ENCODE data around the gene CFAP100. TPM values are rescaled to one million over a fixed set of nuclear protein-coding genes. Genes with fewer than 3 reads are reported as not detected.

The CFAP100 gene
- total RNA-seq, 1 donor from 2014 or later = not detected

GRCh38 chr3:126377211-126377610 lies 17.5 kb upstream of the CFAP100 start:
- H3K27ac ChIP-seq (ENCODE audit: low read depth, low read length) = no peak overlapping the region
- peaks cover 7% of the 10 kb centered on the region for H3K9me3 Mint-ChIP-seq (ENCODE audit: unreplicated experiment)
- peaks cover 3% of the 10 kb centered on the region for H3K9me3 ChIP-seq (ENCODE audit: insufficient read depth, low read depth, low read length)
- no peak for DNase-seq (ENCODE audit: low read depth)
- H2AFZ ChIP-seq (ENCODE audit: low read depth, low read length) = no peak overlapping the region
- H3K27ac Mint-ChIP-seq (ENCODE audit: unreplicated experiment) = no peak overlapping the region
- H3K4me1 ChIP-seq (ENCODE audit: insufficient read depth, low read length) = no peaks in the 10 kb centered on the region
- H3K36me3 Mint-ChIP-seq (ENCODE audit: low read depth, unreplicated experiment) = peaks cover 2% of the 10 kb centered on the region
- H3K79me2 ChIP-seq (ENCODE audit: insufficient read depth, low read length) = no peaks in the 10 kb centered on the region
- no peak for TF ChIP-seq EZH2 (IDR thresholded peaks at IDR 0.05; ENCODE audit: insufficient read depth, low read length)
- H3K9ac ChIP-seq (ENCODE audit: low read length) = no peak overlapping the region
- no peaks in the 10 kb centered on the region for H4K20me1 ChIP-seq (ENCODE audit: insufficient read depth, low read length)
- no peak overlapping the region for H3K4me2 ChIP-seq (ENCODE audit: low read length)
- no peak overlapping the region for H3K4me3 ChIP-seq (ENCODE audit: insufficient read depth, low read depth, low read length)
- no peak for FAIRE-seq
- H3K27me3 Mint-ChIP-seq (ENCODE audit: low read depth, unreplicated experiment) = peaks cover 44% of the 10 kb centered on the region
- H3K27me3 ChIP-seq (ENCODE audit: insufficient read depth, low read length) = peaks cover 5% of the 10 kb centered on the region
- H3K4me3 Mint-ChIP-seq (ENCODE audit: unreplicated experiment) = no peak overlapping the region
- H3K4me1 Mint-ChIP-seq (ENCODE audit: low read depth, unreplicated experiment) = peaks cover 11% of the 10 kb centered on the region
- no peaks in the 10 kb centered on the region for H3K36me3 ChIP-seq (ENCODE audit: insufficient read depth, low read length)

- Mint-ChIP-seq H3K36me3 (ENCODE audit: low read depth, unreplicated experiment) (peaks cover 2% of the 10 kb centered on the region), H3K4me1 (ENCODE audit: low read depth, unreplicated experiment) (peaks cover 11% of the 10 kb centered on the region), H3K9me3 (ENCODE audit: unreplicated experiment) (peaks cover 7% of the 10 kb centered on the region), H3K4me3 (ENCODE audit: unreplicated experiment) (no peak overlapping the region), H3K27ac (ENCODE audit: unreplicated experiment) (no peak overlapping the region), H3K27me3 (ENCODE audit: low read depth, unreplicated experiment) (peaks cover 38% of the 10 kb centered on the region)
- H3K4me2 ChIP-seq (ENCODE audit: low read length) = no peak overlapping the region
- H3K9me3 ChIP-seq (ENCODE audit: insufficient read depth, low read depth, low read length) = peaks cover 3% of the 10 kb centered on the region
- FAIRE-seq (no peak), DNase-seq (ENCODE audit: low read depth) (no peak)
- H3K36me3 ChIP-seq (ENCODE audit: insufficient read depth, low read length) = no peaks in the 10 kb centered on the region
- no peak overlapping the region for H3K9ac ChIP-seq (ENCODE audit: low read length)
- H3K79me2 ChIP-seq (ENCODE audit: insufficient read depth, low read length) = no peaks in the 10 kb centered on the region
- H3K27me3 ChIP-seq (ENCODE audit: insufficient read depth, low read length) = peaks cover 5% of the 10 kb centered on the region
- H2AFZ ChIP-seq (ENCODE audit: low read depth, low read length) = no peak overlapping the region
- H3K4me1 ChIP-seq (ENCODE audit: insufficient read depth, low read length) = no peaks in the 10 kb centered on the region
- H3K4me3 ChIP-seq (ENCODE audit: insufficient read depth, low read depth, low read length) = no peak overlapping the region
- H3K27ac ChIP-seq (ENCODE audit: low read depth, low read length) = no peak overlapping the region
- TF ChIP-seq CTCF (IDR thresholded peaks at IDR 0.05; ENCODE audit: insufficient read depth, low read depth, low read length) = no peak
- no peak for TF ChIP-seq EZH2 (IDR thresholded peaks at IDR 0.05; ENCODE audit: insufficient read depth, low read length)
- no peaks in the 10 kb centered on the region for H4K20me1 ChIP-seq (ENCODE audit: insufficient read depth, low read length)
These were observed 16.4 kb upstream of the CFAP100 start for GRCh38 chr3:126378341-126378751.

GRCh38 chr3:126380011-126380768 lies 14.5 kb upstream of the CFAP100 start:
- Mint-ChIP-seq H3K4me1 (ENCODE audit: low read depth, unreplicated experiment) (peaks cover 3% of the 10 kb centered on the region), H3K27me3 (ENCODE audit: low read depth, unreplicated experiment) (peaks cover 27% of the 10 kb centered on the region), H3K4me3 (ENCODE audit: unreplicated experiment) (no peak overlapping the region), H3K36me3 (ENCODE audit: low read depth, unreplicated experiment) (peaks cover 2% of the 10 kb centered on the region), H3K9me3 (ENCODE audit: unreplicated experiment) (peaks cover 14% of the 10 kb centered on the region), H3K27ac (ENCODE audit: unreplicated experiment) (no peak overlapping the region)
- Histone ChIP-seq H2AFZ (ENCODE audit: low read depth, low read length) (no peak overlapping the region), H3K4me3 (ENCODE audit: insufficient read depth, low read depth, low read length) (no peak overlapping the region), H4K20me1 (ENCODE audit: insufficient read depth, low read length) (no peaks in the 10 kb centered on the region), H3K79me2 (ENCODE audit: insufficient read depth, low read length) (no peaks in the 10 kb centered on the region), H3K4me2 (ENCODE audit: low read length) (no peak overlapping the region), H3K27ac (ENCODE audit: low read depth, low read length) (no peak overlapping the region), H3K36me3 (ENCODE audit: insufficient read depth, low read length) (no peaks in the 10 kb centered on the region), H3K27me3 (ENCODE audit: insufficient read depth, low read length) (peaks cover 5% of the 10 kb centered on the region), H3K9me3 (ENCODE audit: insufficient read depth, low read depth, low read length) (peaks cover 3% of the 10 kb centered on the region), H3K4me1 (ENCODE audit: insufficient read depth, low read length) (no peaks in the 10 kb centered on the region), H3K9ac (ENCODE audit: low read length) (no peak overlapping the region)
- no peak for DNase-seq (ENCODE audit: low read depth)
- TF ChIP-seq EZH2 (IDR thresholded peaks at IDR 0.05; ENCODE audit: insufficient read depth, low read length) = no peak
- TF ChIP-seq CTCF (IDR thresholded peaks at IDR 0.05; ENCODE audit: insufficient read depth, low read depth, low read length) = no peak
- FAIRE-seq = no peak
